D721Med (cell line): ENCODE measurements around the gene CD247.

Experiments used
- DNase-seq: peaks from one replicate; pipeline ENCODE4 v3.0.0; 2011; ENCODE audit warnings: low spot score; ENCODE audit not compliant: insufficient read length
- FAIRE-seq: peaks from 2 replicates; lab custom pipeline; 2011; peaks lifted over from hg19 to GRCh38; lab: Jason Lieb, UNC
- TF ChIP-seq, protein P1 (sequence below): IDR thresholded peaks from 2 replicates; pipeline ENCODE4 v1.5.1; 2012; ENCODE audit warnings: mild to moderate bottlenecking, control low read depth; ENCODE audit not compliant: insufficient read depth; ENCODE audit errors: missing control alignments

The CD247 gene

DNA sequence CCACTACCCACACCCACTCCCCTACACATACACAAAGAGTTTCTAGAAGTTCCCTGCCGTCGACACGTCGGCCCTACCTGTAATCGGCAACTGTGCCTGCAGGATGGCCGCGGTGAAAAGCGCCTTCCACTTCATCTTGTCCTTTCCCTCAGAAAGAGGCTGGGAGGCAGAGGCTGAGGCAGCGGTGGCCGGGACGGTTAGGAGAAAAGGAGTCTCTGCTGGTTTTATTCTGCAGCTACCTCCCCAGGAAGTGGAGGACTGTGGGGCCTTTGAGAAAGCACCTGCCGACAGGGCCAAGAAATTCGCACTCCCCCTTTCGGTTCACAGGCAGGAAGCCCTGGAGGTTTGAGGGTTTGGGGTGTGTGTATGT is at the start of gene CD247:
Gene CD247, minus strand, starts transcription at position 199 of the 370 bp plus-strand sequence. Its CDS starts 64 bp downstream, at position 135.
- no peak for DNase-seq
- TF ChIP-seq, protein P1, sequence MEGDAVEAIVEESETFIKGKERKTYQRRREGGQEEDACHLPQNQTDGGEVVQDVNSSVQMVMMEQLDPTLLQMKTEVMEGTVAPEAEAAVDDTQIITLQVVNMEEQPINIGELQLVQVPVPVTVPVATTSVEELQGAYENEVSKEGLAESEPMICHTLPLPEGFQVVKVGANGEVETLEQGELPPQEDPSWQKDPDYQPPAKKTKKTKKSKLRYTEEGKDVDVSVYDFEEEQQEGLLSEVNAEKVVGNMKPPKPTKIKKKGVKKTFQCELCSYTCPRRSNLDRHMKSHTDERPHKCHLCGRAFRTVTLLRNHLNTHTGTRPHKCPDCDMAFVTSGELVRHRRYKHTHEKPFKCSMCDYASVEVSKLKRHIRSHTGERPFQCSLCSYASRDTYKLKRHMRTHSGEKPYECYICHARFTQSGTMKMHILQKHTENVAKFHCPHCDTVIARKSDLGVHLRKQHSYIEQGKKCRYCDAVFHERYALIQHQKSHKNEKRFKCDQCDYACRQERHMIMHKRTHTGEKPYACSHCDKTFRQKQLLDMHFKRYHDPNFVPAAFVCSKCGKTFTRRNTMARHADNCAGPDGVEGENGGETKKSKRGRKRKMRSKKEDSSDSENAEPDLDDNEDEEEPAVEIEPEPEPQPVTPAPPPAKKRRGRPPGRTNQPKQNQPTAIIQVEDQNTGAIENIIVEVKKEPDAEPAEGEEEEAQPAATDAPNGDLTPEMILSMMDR, result no peak
- no peak for FAIRE-seq

DNA sequence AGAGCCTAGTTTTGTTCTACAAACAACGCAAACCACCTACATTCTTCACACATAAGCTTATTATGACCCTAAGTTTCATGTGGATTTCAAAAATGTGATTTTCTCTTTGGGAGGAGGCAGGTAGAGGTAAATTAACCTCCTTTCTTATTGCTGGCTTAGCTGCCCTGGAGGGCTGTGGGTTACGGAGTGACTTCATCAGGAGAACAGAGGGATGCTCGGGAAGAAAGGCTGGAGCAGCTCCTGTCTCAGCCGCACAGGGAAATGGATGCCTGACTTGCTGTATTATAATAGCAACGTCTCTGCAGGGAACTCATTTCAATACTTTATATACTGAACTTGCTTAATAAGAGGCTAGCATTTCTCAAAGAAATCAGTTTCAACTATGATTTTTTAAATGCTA is 49.3 kb upstream of the CD247 start:
- DNase-seq (no peak), FAIRE-seq (no peak)

DNA sequence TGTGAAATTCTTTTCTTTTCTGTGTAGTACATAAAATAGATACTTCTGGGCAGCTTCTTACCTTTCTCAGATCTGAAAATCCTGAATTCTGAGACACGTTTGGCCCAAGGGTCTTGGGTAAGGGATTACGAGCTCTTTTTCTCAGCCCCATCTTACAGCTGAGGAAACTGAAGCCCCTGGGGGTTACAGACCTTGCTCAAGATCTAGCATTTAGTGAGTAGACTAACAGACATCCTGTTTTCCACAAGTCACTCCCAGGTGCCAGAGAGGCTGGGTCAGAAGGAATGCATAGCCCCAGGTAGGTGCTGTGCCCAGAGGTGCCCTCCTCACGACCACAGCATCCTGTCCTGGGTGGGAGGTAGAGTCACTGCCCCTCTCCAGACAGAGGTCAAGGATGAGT is 48.4 kb upstream of the CD247 start:
- DNase-seq, result no peak
- TF ChIP-seq, protein P1, result no peak

More for the DNA sequence above, 49.3 kb upstream of the CD247 start:
- TF ChIP-seq, protein P1, result no peak

DNA sequence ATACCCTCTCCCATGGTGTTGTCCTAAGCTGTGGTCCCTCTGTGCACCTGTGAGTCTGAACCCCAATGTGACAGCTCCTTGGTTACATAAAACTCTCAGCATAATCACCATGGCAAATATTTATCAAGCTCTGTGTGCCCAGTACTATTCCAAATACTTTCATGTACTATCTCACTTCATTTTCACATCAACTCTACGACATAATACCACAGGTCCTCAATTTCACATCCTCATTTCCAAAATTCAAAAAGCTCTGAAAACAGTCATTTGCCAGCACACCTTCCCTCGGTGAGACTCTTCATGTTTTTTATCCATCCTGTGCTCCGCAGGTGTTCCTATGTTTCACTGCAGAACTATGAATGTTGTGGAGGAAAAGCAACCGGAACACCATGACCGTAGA is 47.6 kb upstream of the CD247 start:
- DNase-seq, result no peak
- no peak for FAIRE-seq
- TF ChIP-seq, protein P1, result no peak

More for the DNA sequence above, 48.4 kb upstream of the CD247 start:
- no peak for FAIRE-seq

DNA sequence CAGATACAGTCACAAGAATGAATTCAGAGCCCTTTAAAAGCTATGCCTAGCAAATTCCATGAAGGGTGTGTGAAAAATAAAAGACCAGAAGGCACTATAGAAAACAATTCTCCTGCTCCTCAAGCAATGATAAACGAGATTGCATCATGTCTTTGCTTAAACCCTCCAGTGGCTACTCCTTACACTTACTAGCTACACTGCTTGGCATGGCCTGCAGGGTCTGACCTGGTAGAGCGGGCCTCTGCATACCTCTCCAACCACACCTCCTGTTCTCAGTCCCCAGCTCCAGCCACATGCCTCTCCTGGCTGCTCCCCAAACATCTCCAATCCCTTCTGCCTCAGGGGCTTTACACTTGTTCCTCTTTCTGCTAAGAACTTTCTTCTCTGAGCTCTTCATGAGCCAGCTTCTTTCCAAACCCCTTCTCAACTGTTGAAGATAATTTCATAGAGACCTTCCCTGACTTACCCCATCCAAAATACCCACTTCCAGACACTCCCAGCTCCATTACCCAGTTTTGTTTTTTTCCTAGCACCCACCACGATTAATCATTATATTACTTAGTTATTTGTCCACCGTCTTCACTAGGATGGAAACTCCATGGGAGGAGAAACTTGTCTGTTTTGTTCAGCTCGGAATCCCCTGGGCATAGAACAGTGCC is 46.4 kb upstream of the CD247 start:
- TF ChIP-seq, protein P1, result no peak
- FAIRE-seq (no peak), DNase-seq (no peak)

DNA sequence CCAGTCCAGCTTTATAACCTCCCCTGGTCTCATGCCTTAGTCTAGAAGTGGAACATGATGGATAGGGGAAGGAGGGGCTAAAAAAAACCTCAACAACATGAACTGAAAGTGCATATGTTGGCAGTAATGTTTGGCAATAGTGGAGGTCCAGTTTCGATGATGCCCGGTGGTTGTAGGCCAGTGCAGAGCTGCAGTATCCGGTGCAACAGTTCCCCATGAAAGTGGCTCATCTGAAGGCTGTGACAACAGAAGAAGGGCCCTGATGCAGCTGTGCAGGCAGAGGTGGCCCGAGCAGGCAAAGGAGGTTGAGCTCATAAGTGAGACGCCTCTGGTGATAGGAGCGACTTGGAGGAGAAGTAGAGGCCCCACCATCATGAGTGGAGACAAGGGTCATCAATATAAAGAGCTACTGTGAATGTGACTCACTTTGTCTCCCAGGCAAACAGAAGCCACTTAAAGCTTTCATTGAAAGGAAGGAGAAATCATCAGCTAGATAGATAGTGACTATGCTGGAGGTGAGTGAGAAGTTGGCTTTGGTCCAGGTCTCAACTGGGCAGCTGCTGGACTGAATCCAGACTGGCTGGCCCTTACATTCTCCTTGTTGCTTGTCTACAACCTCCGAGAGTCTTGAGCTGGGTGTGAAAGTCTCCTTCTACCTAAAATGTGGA is 45.4 kb upstream of the CD247 start:
- DNase-seq (no peak), FAIRE-seq (no peak)
- TF ChIP-seq, protein P1, result no peak

DNA sequence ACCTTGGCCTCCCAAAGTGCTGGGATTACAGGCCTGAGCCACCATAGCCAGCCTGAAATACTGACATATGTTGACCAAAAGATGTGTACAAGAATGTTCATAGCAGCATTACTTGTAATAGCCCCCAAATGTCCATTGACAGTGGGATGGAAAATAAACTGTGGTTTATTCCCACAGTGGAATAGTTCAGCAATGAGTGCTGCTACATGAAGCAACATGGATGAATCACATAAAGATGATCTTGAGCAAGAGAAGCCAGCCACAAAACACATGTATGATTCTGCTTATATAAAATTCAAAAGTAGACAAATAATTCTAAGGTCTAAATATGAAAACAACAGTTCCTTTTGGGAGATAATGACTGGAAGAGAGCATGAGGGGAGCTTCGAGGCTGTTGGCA is 44.4 kb upstream of the CD247 start:
- FAIRE-seq (no peak), DNase-seq (no peak)
- TF ChIP-seq, protein P1, result no peak
